Mesenchymal stem cell (in vitro differentiated cells and primary cell): ENCODE measurements around the gene PDE8B.

Source experiments
- DNase-seq: peaks from one replicate; pipeline ENCODE4 v3.0.0-alpha.2; 2013
- H2AFZ ChIP-seq: one replicate; pipeline ENCODE4 v1.6.1; 2013; ENCODE audit warnings: low read depth, mild to moderate bottlenecking, control low read depth, inconsistent platforms, low read length, moderate library complexity
- H2AK5ac ChIP-seq: 2 replicates; pipeline ENCODE4 v1.6.1; 2013; ENCODE audit warnings: low read length, moderate library complexity, mild to moderate bottlenecking, inconsistent platforms; ENCODE audit not compliant: severe bottlenecking
- H2BK120ac ChIP-seq: one replicate; pipeline ENCODE4 v1.6.1; 2013; ENCODE audit warnings: low read depth, mild to moderate bottlenecking, inconsistent platforms, low read length, moderate library complexity
- H2BK12ac ChIP-seq, 2 experiments: one replicate each; pipeline ENCODE4 v1.6.1; 2013; ENCODE audit warnings: inconsistent platforms in 2 of 2, low read length in 2 of 2, mild to moderate bottlenecking in 2 of 2, moderate library complexity in 2 of 2, control low read depth in 1 of 2
- H2BK15ac ChIP-seq: one replicate; pipeline ENCODE4 v1.6.1; 2013; ENCODE audit warnings: mild to moderate bottlenecking, low read depth, inconsistent platforms; ENCODE audit not compliant: poor library complexity, severe bottlenecking
- H2BK5ac ChIP-seq: 2 replicates; pipeline ENCODE4 v1.6.1; 2013; ENCODE audit warnings: low read depth, mild to moderate bottlenecking, low read length, control low read depth, inconsistent platforms; ENCODE audit not compliant: poor library complexity, severe bottlenecking
- H3K14ac ChIP-seq, 2 experiments: one replicate each; pipeline ENCODE4 v1.6.1; 2013; ENCODE audit warnings: inconsistent platforms in 2 of 2, low read length in 2 of 2, control low read depth in 1 of 2, mild to moderate bottlenecking in 1 of 2, moderate library complexity in 1 of 2
- H3K18ac ChIP-seq, 2 experiments: one replicate each; pipeline ENCODE4 v1.6.1; 2013; ENCODE audit warnings: inconsistent platforms in 2 of 2, low read length in 2 of 2, control low read depth in 1 of 2, low read depth in 1 of 2, mild to moderate bottlenecking in 1 of 2
- H3K23ac ChIP-seq, 2 experiments: one replicate each; pipeline ENCODE4 v1.6.1; 2013; ENCODE audit warnings: inconsistent platforms in 2 of 2, low read length in 2 of 2, mild to moderate bottlenecking in 2 of 2, moderate library complexity in 2 of 2, control low read depth in 1 of 2
- H3K27ac ChIP-seq: 2 replicates; pipeline ENCODE4 v1.5.1; 2013; ENCODE audit warnings: mild to moderate bottlenecking, moderate library complexity, low read length, control low read depth, inconsistent platforms; ENCODE audit not compliant: poor library complexity, severe bottlenecking
- H3K27me3 ChIP-seq, 2 experiments: 2 replicates each; pipeline versions ENCODE4 v1.6.1 to v1.7.0; 2013; ENCODE audit warnings: low read length in 2 of 2, mild to moderate bottlenecking in 2 of 2, moderate library complexity in 2 of 2, control low read depth in 1 of 2, inconsistent platforms in 1 of 2; ENCODE audit not compliant: control insufficient read depth in 1 of 2, insufficient read depth in 1 of 2
- H3K36me3 ChIP-seq, 2 experiments: 2 replicates each; pipeline versions ENCODE4 v1.6.1 to v1.7.0; 2013; ENCODE audit warnings: low read length in 2 of 2, control low read depth in 1 of 2, inconsistent platforms in 1 of 2, low read depth in 1 of 2, mild to moderate bottlenecking in 1 of 2; ENCODE audit not compliant: insufficient read depth in 2 of 2, control insufficient read depth in 1 of 2
- H3K4ac ChIP-seq, 2 experiments: one replicate each; pipeline ENCODE4 v1.6.1; 2013; ENCODE audit warnings: inconsistent platforms in 2 of 2, low read length in 2 of 2, mild to moderate bottlenecking in 2 of 2, moderate library complexity in 2 of 2, control low read depth in 1 of 2, low read depth in 1 of 2
- H3K4me1 ChIP-seq: 2 replicates; pipeline ENCODE4 v1.6.1; 2013; ENCODE audit warnings: low read depth, low read length, control low read depth; ENCODE audit not compliant: control insufficient read depth, insufficient read depth
- H3K4me2 ChIP-seq: 2 replicates; pipeline ENCODE4 v1.6.1; 2013; ENCODE audit warnings: low read length, mild to moderate bottlenecking, inconsistent platforms; ENCODE audit not compliant: poor library complexity, severe bottlenecking
- H3K4me3 ChIP-seq, 2 experiments: 2 replicates each; pipeline versions ENCODE4 v1.5.1 to v1.7.0; 2013; ENCODE audit warnings: low read length in 2 of 2, mild to moderate bottlenecking in 2 of 2, control low read depth in 1 of 2, low read depth in 1 of 2; ENCODE audit not compliant: insufficient read depth in 1 of 2
- H3K79me1 ChIP-seq: replicated peaks from 2 replicates; pipeline ENCODE4 v1.6.1; 2013; ENCODE audit warnings: mild to moderate bottlenecking, control low read depth, low read length, inconsistent platforms; ENCODE audit not compliant: poor library complexity, severe bottlenecking
- H3K9ac ChIP-seq: 2 replicates; pipeline ENCODE4 v1.7.0; 2013; ENCODE audit warnings: mild to moderate bottlenecking, low read length, moderate library complexity
- H3K9me3 ChIP-seq: 2 replicates; pipeline ENCODE4 v1.7.0; 2013; ENCODE audit warnings: mild to moderate bottlenecking, low read length; ENCODE audit not compliant: control insufficient read depth
- H4K8ac ChIP-seq: one replicate; pipeline ENCODE4 v1.6.1; 2013; ENCODE audit warnings: inconsistent platforms, mild to moderate bottlenecking, low read length, moderate library complexity
- H4K91ac ChIP-seq: one replicate; pipeline ENCODE4 v1.6.1; 2013; ENCODE audit warnings: mild to moderate bottlenecking, low read length, inconsistent platforms
- WGBS: methylation state at CpG from one replicate; pipeline ENCODE4 v1.1.7; 2013; ENCODE audit warnings: mixed read lengths; 5-methylcytosine and 5-hydroxymethylcytosine counted together

The PDE8B gene

GRCh38 chr5:77194762-77195161 is 15.7 kb upstream of the PDE8B start:
- no peak overlapping the region for H3K4me3 ChIP-seq
- DNase-seq: no peak
- H4K8ac ChIP-seq: no peak overlapping the region
- H3K36me3 ChIP-seq: no peaks in the 10 kb centered on the region
- no peak overlapping the region for H2BK15ac ChIP-seq
- H4K91ac ChIP-seq: no peak overlapping the region
- H2BK5ac ChIP-seq: no peak overlapping the region
- H3K23ac ChIP-seq: no peak overlapping the region
- no peak overlapping the region for H3K18ac ChIP-seq
- no peak overlapping the region for H3K4me2 ChIP-seq
- no peaks in the 10 kb centered on the region for H3K79me1 ChIP-seq
- no peak overlapping the region for H2BK120ac ChIP-seq
- H3K14ac ChIP-seq: no peak overlapping the region
- no peaks in the 10 kb centered on the region for H3K4me1 ChIP-seq
- H3K27ac ChIP-seq: no peak overlapping the region
- no peak overlapping the region for H2BK12ac ChIP-seq
- no peak overlapping the region for H3K4ac ChIP-seq
- H2AFZ ChIP-seq: no peak overlapping the region
- H2AK5ac ChIP-seq: no peak overlapping the region
- no peak overlapping the region for H3K9ac ChIP-seq
- H3K9me3 ChIP-seq: peaks cover 14% of the 10 kb centered on the region
- peaks cover 4 to 5% of the 10 kb centered on the region in 2 experiments for H3K27me3 ChIP-seq

- H3K4me3 ChIP-seq: no peak overlapping the region
- DNase-seq: no peak
- H4K8ac ChIP-seq: no peak overlapping the region
- no peak overlapping the region for H3K4me2 ChIP-seq
- no peak overlapping the region for H2BK12ac ChIP-seq
- H2BK120ac ChIP-seq: no peak overlapping the region
- no peak overlapping the region for H2AFZ ChIP-seq
- H3K27ac ChIP-seq: no peak overlapping the region
- H2AK5ac ChIP-seq: no peak overlapping the region
- H2BK5ac ChIP-seq: no peak overlapping the region
- no peak overlapping the region for H4K91ac ChIP-seq
- peaks cover 0 to 3% of the 10 kb centered on the region in 2 experiments for H3K27me3 ChIP-seq
- no peaks in the 10 kb centered on the region for H3K79me1 ChIP-seq
- no peak overlapping the region for H3K4ac ChIP-seq
- 100% methylated on average over 2 of the region's 2 CpGs for WGBS
- H3K4me1 ChIP-seq: no peaks in the 10 kb centered on the region
- H3K9me3 ChIP-seq: peaks cover 14% of the 10 kb centered on the region
- no peaks in the 10 kb centered on the region for H3K36me3 ChIP-seq
- no peak overlapping the region for H3K14ac ChIP-seq
- H3K23ac ChIP-seq: no peak overlapping the region
- H2BK15ac ChIP-seq: no peak overlapping the region
- H3K18ac ChIP-seq: no peak overlapping the region
- no peak overlapping the region for H3K9ac ChIP-seq
Observed at GRCh38 chr5:77197840-77198554, 12.5 kb upstream of the PDE8B start.

GRCh38 chr5:77200663-77201062 is 9.8 kb upstream of the PDE8B start:
- Histone ChIP-seq H2BK5ac (no peak overlapping the region), H3K27ac (no peak overlapping the region), H2AK5ac (no peak overlapping the region), H4K8ac (no peak overlapping the region), H3K4me3 (no peak overlapping the region), H3K18ac (no peak overlapping the region), H3K79me1 (no peaks in the 10 kb centered on the region), H2BK15ac (no peak overlapping the region), H3K4me1 (no peaks in the 10 kb centered on the region), H3K4me2 (no peak overlapping the region), H2AFZ (no peak overlapping the region), H3K27me3 (peaks cover 0 to 10% of the 10 kb centered on the region in 2 experiments), H2BK120ac (no peak overlapping the region), H3K23ac (no peak overlapping the region), H3K4ac (no peak overlapping the region), H3K9me3 (peaks cover 14% of the 10 kb centered on the region), H3K36me3 (no peaks in the 10 kb centered on the region), H3K14ac (no peak overlapping the region), H2BK12ac (no peak overlapping the region), H3K9ac (no peak overlapping the region), H4K91ac (no peak overlapping the region)
- WGBS: 100% methylated on average over 1 of the region's 1 CpG
- DNase-seq: no peak

GRCh38 chr5:77202145-77202544 is 8.3 kb upstream of the PDE8B start:
- Histone ChIP-seq H3K18ac (no peak overlapping the region), H3K27ac (no peak overlapping the region), H2AFZ (no peak overlapping the region), H4K91ac (no peak overlapping the region), H2BK12ac (no peak overlapping the region), H3K36me3 (no peaks in the 10 kb centered on the region), H3K4me1 (no peaks in the 10 kb centered on the region), H4K8ac (no peak overlapping the region), H3K23ac (no peak overlapping the region), H3K4me3 (no peak overlapping the region), H3K14ac (no peak overlapping the region), H2AK5ac (no peak overlapping the region), H3K4me2 (no peak overlapping the region), H2BK5ac (no peak overlapping the region), H2BK15ac (no peak overlapping the region), H3K79me1 (no peaks in the 10 kb centered on the region), H3K9me3 (peaks cover 14% of the 10 kb centered on the region), H3K4ac (no peak overlapping the region), H3K9ac (no peak overlapping the region), H3K27me3 (peaks cover 11 to 19% of the 10 kb centered on the region in 2 experiments), H2BK120ac (no peak overlapping the region)
- no peak for DNase-seq
